ENCODE measurements around the gene MSI2.

MSI2 gene

DNA sequence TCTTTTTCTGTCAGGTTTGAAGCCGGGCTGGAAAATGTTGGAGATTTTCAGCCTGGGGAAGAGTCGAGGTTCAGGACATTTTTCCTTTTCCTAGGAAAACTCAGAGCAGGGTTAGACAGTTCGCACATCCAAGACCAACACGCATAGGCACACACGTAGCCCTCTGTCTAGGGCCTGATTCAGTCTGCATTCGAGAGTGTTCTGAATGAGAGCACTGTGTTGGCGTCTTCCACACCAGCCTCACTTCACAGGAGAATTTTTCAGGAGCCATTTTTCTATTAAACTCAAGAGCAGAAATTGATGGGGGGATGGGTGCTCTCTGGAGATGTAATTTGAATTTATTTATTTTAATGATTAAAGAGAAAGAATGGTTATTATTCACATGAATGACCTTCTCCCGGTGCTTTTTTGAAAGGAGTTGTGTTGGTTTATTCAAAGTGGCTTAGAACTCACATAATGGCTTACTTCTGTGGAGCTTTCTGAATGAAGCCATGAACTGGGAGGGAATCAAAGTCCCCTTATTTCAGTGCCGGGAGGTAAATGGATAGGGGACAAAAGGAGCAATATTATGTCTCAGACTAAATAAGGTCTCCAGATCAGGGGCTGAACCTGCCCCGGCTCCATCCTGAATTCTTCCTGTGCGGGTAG lies 294.5 kb downstream of the MSI2 start:
- Histone ChIP-seq H3K4me1 (ENCODE audit: control insufficient read depth in 1 of 2, insufficient read depth in 2 of 2, low read length in 2 of 2) (peaks cover 4 to 27% of the 10 kb centered on the region in 2 donors), H3K27ac (ENCODE audit: low read length) (no peak overlapping the region), H3K27me3 (ENCODE audit: low read depth, low read length) (no peaks in the 10 kb centered on the region), H3K4me3 (ENCODE audit: low read depth in 1 of 2, low read length in 2 of 2) (no peak overlapping the region), H3K36me3 (ENCODE audit: control insufficient read depth in 1 of 2, insufficient read depth in 2 of 2, low read length in 2 of 2) (no peaks in the 10 kb centered on the region), H3K9me3 (ENCODE audit: control insufficient read depth in 1 of 2, low read length in 2 of 2) (no peaks in the 10 kb centered on the region)

- Histone ChIP-seq H3K9me3 (ENCODE audit: control insufficient read depth in 1 of 2, low read length in 2 of 2) (no peaks in the 10 kb centered on the region), H3K27ac (ENCODE audit: low read length) (no peak overlapping the region), H3K36me3 (ENCODE audit: control insufficient read depth in 1 of 2, insufficient read depth in 2 of 2, low read length in 2 of 2) (no peaks in the 10 kb centered on the region), H3K4me3 (ENCODE audit: low read depth in 1 of 2, low read length in 2 of 2) (no peak overlapping the region), H3K27me3 (ENCODE audit: low read depth, low read length) (no peaks in the 10 kb centered on the region), H3K4me1 (ENCODE audit: control insufficient read depth in 1 of 2, insufficient read depth in 2 of 2, low read length in 2 of 2) (peaks cover 4 to 27% of the 10 kb centered on the region in 2 donors)
Measured at GRCh38 chr17:57551321-57552079, 295.2 kb downstream of the MSI2 start.

DNA sequence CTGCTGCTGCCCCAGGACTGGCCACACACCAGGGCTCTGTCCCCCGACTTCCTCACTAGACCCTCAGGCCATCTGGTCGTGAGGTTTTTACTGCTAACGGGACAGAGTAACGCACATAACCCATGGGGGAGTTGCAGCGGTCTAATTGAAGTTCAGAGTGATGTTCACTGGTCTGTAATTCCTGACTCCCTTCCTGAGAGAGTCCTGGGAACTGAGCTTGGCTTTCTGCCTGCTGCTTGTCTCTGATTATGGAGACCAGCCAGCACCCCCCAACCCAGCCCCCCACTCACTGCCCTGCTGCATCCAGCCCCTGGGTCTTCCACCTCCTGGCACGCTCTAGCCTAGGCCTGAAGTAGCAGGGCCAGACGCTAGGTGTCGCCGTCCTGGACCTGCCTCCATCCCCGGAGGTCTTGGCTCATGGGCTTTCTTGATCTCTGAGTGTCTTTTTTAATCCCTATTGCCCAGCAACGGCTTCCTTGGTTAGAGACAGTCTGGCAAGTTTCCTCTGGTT lies 295.8 kb downstream of the MSI2 start:
- H3K27ac ChIP-seq (ENCODE audit: low read length): no peak overlapping the region
- no peaks in the 10 kb centered on the region for H3K27me3 ChIP-seq (ENCODE audit: low read depth, low read length)
- peaks cover 4 to 27% of the 10 kb centered on the region in 2 donors for H3K4me1 ChIP-seq (ENCODE audit: control insufficient read depth in 1 of 2, insufficient read depth in 2 of 2, low read length in 2 of 2)

GRCh38 chr17:57553526-57553925 lies 297.2 kb downstream of the MSI2 start:
- H3K4me3 ChIP-seq (ENCODE audit: low read depth in 1 of 2, low read length in 2 of 2): no peak overlapping the region
- no peaks in the 10 kb centered on the region for H3K9me3 ChIP-seq (ENCODE audit: control insufficient read depth in 1 of 2, low read length in 2 of 2)
- H3K4me1 ChIP-seq (ENCODE audit: control insufficient read depth in 1 of 2, insufficient read depth in 2 of 2, low read length in 2 of 2): peaks cover 4 to 27% of the 10 kb centered on the region in 2 donors
- no peaks in the 10 kb centered on the region for H3K27me3 ChIP-seq (ENCODE audit: low read depth, low read length)
- H3K36me3 ChIP-seq (ENCODE audit: control insufficient read depth in 1 of 2, insufficient read depth in 2 of 2, low read length in 2 of 2): no peaks in the 10 kb centered on the region
- no peak overlapping the region for H3K27ac ChIP-seq (ENCODE audit: low read length)

More for the DNA sequence above, 295.8 kb downstream of the MSI2 start:
- H3K9me3 ChIP-seq (ENCODE audit: control insufficient read depth in 1 of 2, low read length in 2 of 2): no peaks in the 10 kb centered on the region
- no peaks in the 10 kb centered on the region for H3K36me3 ChIP-seq (ENCODE audit: control insufficient read depth in 1 of 2, insufficient read depth in 2 of 2, low read length in 2 of 2)
- no peak overlapping the region for H3K4me3 ChIP-seq (ENCODE audit: low read depth in 1 of 2, low read length in 2 of 2)

GRCh38 chr17:57553991-57554825 lies 297.9 kb downstream of the MSI2 start:
- no peaks in the 10 kb centered on the region for H3K36me3 ChIP-seq (ENCODE audit: control insufficient read depth in 1 of 2, insufficient read depth in 2 of 2, low read length in 2 of 2)
- H3K9me3 ChIP-seq (ENCODE audit: control insufficient read depth in 1 of 2, low read length in 2 of 2): no peaks in the 10 kb centered on the region
- H3K4me3 ChIP-seq (ENCODE audit: low read depth in 1 of 2, low read length in 2 of 2): no peak overlapping the region
- H3K27me3 ChIP-seq (ENCODE audit: low read depth, low read length): no peaks in the 10 kb centered on the region
- H3K4me1 ChIP-seq (ENCODE audit: control insufficient read depth in 1 of 2, insufficient read depth in 2 of 2, low read length in 2 of 2): peaks cover 4 to 27% of the 10 kb centered on the region in 2 donors
- no peak overlapping the region for H3K27ac ChIP-seq (ENCODE audit: low read length)

- Histone ChIP-seq H3K9me3 (ENCODE audit: control insufficient read depth in 1 of 2, low read length in 2 of 2) (no peaks in the 10 kb centered on the region), H3K27ac (ENCODE audit: low read length) (no peak overlapping the region), H3K36me3 (ENCODE audit: control insufficient read depth in 1 of 2, insufficient read depth in 2 of 2, low read length in 2 of 2) (no peaks in the 10 kb centered on the region), H3K4me1 (ENCODE audit: control insufficient read depth in 1 of 2, insufficient read depth in 2 of 2, low read length in 2 of 2) (peaks cover 4 to 27% of the 10 kb centered on the region in 2 donors), H3K27me3 (ENCODE audit: low read depth, low read length) (no peaks in the 10 kb centered on the region), H3K4me3 (ENCODE audit: low read depth in 1 of 2, low read length in 2 of 2) (no peak overlapping the region)
Measured at GRCh38 chr17:57554826-57555635, 298.7 kb downstream of the MSI2 start.

- Histone ChIP-seq H3K4me1 (ENCODE audit: control insufficient read depth in 1 of 2, insufficient read depth in 2 of 2, low read length in 2 of 2) (peaks cover 4 to 27% of the 10 kb centered on the region in 2 donors), H3K36me3 (ENCODE audit: control insufficient read depth in 1 of 2, insufficient read depth in 2 of 2, low read length in 2 of 2) (no peaks in the 10 kb centered on the region), H3K4me3 (ENCODE audit: low read depth in 1 of 2, low read length in 2 of 2) (no peak overlapping the region), H3K9me3 (ENCODE audit: control insufficient read depth in 1 of 2, low read length in 2 of 2) (no peaks in the 10 kb centered on the region), H3K27me3 (ENCODE audit: low read depth, low read length) (no peaks in the 10 kb centered on the region), H3K27ac (ENCODE audit: low read length) (no peak overlapping the region)
Measured at GRCh38 chr17:57555636-57556175, 299.4 kb downstream of the MSI2 start.

DNA sequence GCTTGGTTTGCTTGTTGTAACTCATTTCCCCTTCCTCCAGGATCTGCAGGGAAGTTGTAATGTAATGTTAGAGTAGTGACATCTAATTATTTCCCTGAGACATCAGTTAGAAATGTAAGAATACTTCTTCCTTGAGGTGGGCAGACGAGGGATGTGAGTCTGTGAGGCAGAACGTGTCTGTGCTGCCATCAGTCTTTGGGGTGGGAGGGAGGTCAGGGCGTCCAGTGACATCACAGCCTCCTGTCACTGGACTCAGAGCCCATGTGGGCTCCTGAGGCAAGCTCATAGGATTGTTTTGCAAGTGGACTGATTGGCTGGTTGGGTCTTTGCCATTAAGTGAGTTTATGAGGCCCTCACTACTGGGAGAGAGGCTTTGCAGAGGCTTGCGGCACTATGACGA lies 300.0 kb downstream of the MSI2 start:
- no peaks in the 10 kb centered on the region for H3K36me3 ChIP-seq (ENCODE audit: control insufficient read depth in 1 of 2, insufficient read depth in 2 of 2, low read length in 2 of 2)
- H3K27ac ChIP-seq (ENCODE audit: low read length): no peak overlapping the region
- H3K9me3 ChIP-seq (ENCODE audit: control insufficient read depth in 1 of 2, low read length in 2 of 2): no peaks in the 10 kb centered on the region
- no peak overlapping the region for H3K4me3 ChIP-seq (ENCODE audit: low read depth in 1 of 2, low read length in 2 of 2)
- peaks cover 4 to 27% of the 10 kb centered on the region in 2 donors for H3K4me1 ChIP-seq (ENCODE audit: control insufficient read depth in 1 of 2, insufficient read depth in 2 of 2, low read length in 2 of 2)
- H3K27me3 ChIP-seq (ENCODE audit: low read depth, low read length): no peaks in the 10 kb centered on the region

GRCh38 chr17:57556977-57557376 lies 300.7 kb downstream of the MSI2 start:
- no peaks in the 10 kb centered on the region for H3K27me3 ChIP-seq (ENCODE audit: low read depth, low read length)
- H3K27ac ChIP-seq (ENCODE audit: low read length): no peak overlapping the region
- H3K9me3 ChIP-seq (ENCODE audit: control insufficient read depth in 1 of 2, low read length in 2 of 2): no peaks in the 10 kb centered on the region
- H3K4me3 ChIP-seq (ENCODE audit: low read depth in 1 of 2, low read length in 2 of 2): no peak overlapping the region
- no peaks in the 10 kb centered on the region for H3K36me3 ChIP-seq (ENCODE audit: control insufficient read depth in 1 of 2, insufficient read depth in 2 of 2, low read length in 2 of 2)
- peaks cover 4 to 21% of the 10 kb centered on the region in 2 donors for H3K4me1 ChIP-seq (ENCODE audit: control insufficient read depth in 1 of 2, insufficient read depth in 2 of 2, low read length in 2 of 2)

GRCh38 chr17:57557416-57557815 lies 301.1 kb downstream of the MSI2 start:
- Histone ChIP-seq H3K36me3 (ENCODE audit: control insufficient read depth in 1 of 2, insufficient read depth in 2 of 2, low read length in 2 of 2) (no peaks in the 10 kb centered on the region), H3K27me3 (ENCODE audit: low read depth, low read length) (no peaks in the 10 kb centered on the region), H3K9me3 (ENCODE audit: control insufficient read depth in 1 of 2, low read length in 2 of 2) (no peaks in the 10 kb centered on the region), H3K4me3 (ENCODE audit: low read depth in 1 of 2, low read length in 2 of 2) (no peak overlapping the region), H3K4me1 (ENCODE audit: control insufficient read depth in 1 of 2, insufficient read depth in 2 of 2, low read length in 2 of 2) (peaks cover 4 to 17% of the 10 kb centered on the region in 2 donors), H3K27ac (ENCODE audit: low read length) (no peak overlapping the region)

Data from muscle layer of duodenum (tissue), 2 donors.